Tibial nerve (tissue), 4 donors: ENCODE results near the gene ARFGAP1.

Source experiments
- CTCF ChIP-seq, 5 experiments: fragments of 200-600 bp in 3 of 5; fragments of 450-650 bp in 2 of 5; sonication (generic) in 3 of 5; IDR thresholded peaks; one replicate each; pipeline ENCODE4 v1.5.1; 2016 to 2019; ENCODE audit warnings: antibody characterized with exemption in 5 of 5, mild to moderate bottlenecking in 3 of 5, moderate library complexity in 2 of 5
- EP300 ChIP-seq, 2 donors: sonication (generic); formaldehyde crosslinking; IDR thresholded peaks; one replicate each; pipeline ENCODE4 v1.6.1; 2017; ENCODE audit warnings: antibody characterized with exemption in 2 of 2, mild to moderate bottlenecking in 1 of 2
- POLR2A ChIP-seq, 2 donors: fragments of 450-650 bp; IDR thresholded peaks; one replicate each; pipeline ENCODE4 v1.6.1; 2017; ENCODE audit warnings: antibody characterized with exemption in 2 of 2, mild to moderate bottlenecking in 2 of 2, moderate library complexity in 2 of 2

GRCh38 chr20:63235399-63235983, 37.1 kb upstream of the ARFGAP1 start, which contains the start of gene BIRC7:
- no peak for TF ChIP-seq CTCF (IDR thresholded peaks at IDR 0.05)
- TF ChIP-seq EP300 (IDR thresholded peaks at IDR 0.05), result peak in 1 of 2 donors; percentile 70
- peak in 1 of 2 donors; percentile 46 for TF ChIP-seq POLR2A (IDR thresholded peaks at IDR 0.05)
